COR-L47 (cell line): ENCODE results near the gene CNTNAP2.

Experiments used
- DNase-seq: peaks from one replicate; lab custom pipeline; 2025; lab: John Stamatoyannopoulos, UW

CNTNAP2 gene

GRCh38 chr7:146683439-146683838 lies 566.8 kb downstream of the CNTNAP2 start:
- DNase-seq, result no peak

- no peak for DNase-seq
Observed at GRCh38 chr7:146690987-146691386, 574.4 kb downstream of the CNTNAP2 start.

- DNase-seq, result no peak
Observed at GRCh38 chr7:146698995-146699610, 582.5 kb downstream of the CNTNAP2 start.

- DNase-seq, result no peak
Observed at GRCh38 chr7:146700015-146700560, 583.5 kb downstream of the CNTNAP2 start.

- peak; percentile 47 for DNase-seq
Observed at GRCh38 chr7:146701166-146701565, 584.6 kb downstream of the CNTNAP2 start.

- DNase-seq, result no peak
Observed at GRCh38 chr7:146702898-146703297, 586.3 kb downstream of the CNTNAP2 start.

GRCh38 chr7:146709451-146710027 lies 592.9 kb downstream of the CNTNAP2 start:
- DNase-seq, result no peak

GRCh38 chr7:146713205-146713604 lies 596.6 kb downstream of the CNTNAP2 start:
- DNase-seq, result no peak

- DNase-seq, result no peak
Observed at GRCh38 chr7:146713934-146714333, 597.3 kb downstream of the CNTNAP2 start.

GRCh38 chr7:146720195-146720594 lies 603.6 kb downstream of the CNTNAP2 start:
- DNase-seq, result peak; percentile 28

- no peak for DNase-seq
Observed at GRCh38 chr7:146722986-146723385, 606.4 kb downstream of the CNTNAP2 start.

GRCh38 chr7:146725520-146725919 lies 608.9 kb downstream of the CNTNAP2 start:
- no peak for DNase-seq

- no peak for DNase-seq
Observed at GRCh38 chr7:146728141-146728540, 611.5 kb downstream of the CNTNAP2 start.

GRCh38 chr7:146728611-146729010 lies 612.0 kb downstream of the CNTNAP2 start:
- no peak for DNase-seq

- no peak for DNase-seq
Observed at GRCh38 chr7:146731185-146731584, 614.6 kb downstream of the CNTNAP2 start.

- no peak for DNase-seq
Observed at GRCh38 chr7:146735992-146736391, 619.4 kb downstream of the CNTNAP2 start.

GRCh38 chr7:146736446-146737190 lies 620.0 kb downstream of the CNTNAP2 start:
- DNase-seq, result no peak

GRCh38 chr7:146740039-146740438 lies 623.4 kb downstream of the CNTNAP2 start:
- no peak for DNase-seq

- DNase-seq, result peak; percentile 72
Observed at GRCh38 chr7:146741911-146742310, 625.3 kb downstream of the CNTNAP2 start.

- no peak for DNase-seq
Observed at GRCh38 chr7:146754385-146754784, 637.8 kb downstream of the CNTNAP2 start.

GRCh38 chr7:146755585-146755984 lies 639.0 kb downstream of the CNTNAP2 start:
- no peak for DNase-seq

- DNase-seq, result no peak
Observed at GRCh38 chr7:146764458-146764857, 647.9 kb downstream of the CNTNAP2 start.

GRCh38 chr7:146768957-146769356 lies 652.4 kb downstream of the CNTNAP2 start:
- no peak for DNase-seq
